Spinal cord (tissue), 10 donors: ENCODE results near the gene IL2RG. TPM values are rescaled to one million over a fixed set of nuclear protein-coding genes. Genes with fewer than 3 reads are reported as not detected.

Experiments
- DNase-seq, 6 donors: peaks; one replicate each; pipeline versions ENCODE4 v3.0.0 to v3.0.0-alpha.2; 2013 to 2015; ENCODE audit warnings: low spot score in 6 of 6, low read depth in 4 of 6
- H3K27ac ChIP-seq: one replicate; pipeline ENCODE4 v1.5.1; 2013; ENCODE audit warnings: low read depth, low read length, control low read depth
- H3K27me3 ChIP-seq: one replicate; pipeline ENCODE4 v1.6.1; 2013; ENCODE audit warnings: low read length; ENCODE audit not compliant: control insufficient read depth, insufficient read depth
- H3K36me3 ChIP-seq: one replicate; pipeline ENCODE4 v1.6.1; 2013; ENCODE audit warnings: low read length; ENCODE audit not compliant: control insufficient read depth, insufficient read depth
- H3K4me1 ChIP-seq: one replicate; pipeline ENCODE4 v1.6.1; 2013; ENCODE audit warnings: low read length; ENCODE audit not compliant: control insufficient read depth, insufficient read depth
- H3K4me3 ChIP-seq: one replicate; pipeline ENCODE4 v1.5.1; 2013; ENCODE audit warnings: low read depth, low read length, control low read depth
- H3K9me3 ChIP-seq: one replicate; pipeline ENCODE4 v1.6.1; 2013; ENCODE audit warnings: low read length; ENCODE audit not compliant: control insufficient read depth, insufficient read depth
- WGBS: methylation state at CpG from one replicate; pipeline ENCODE4 v1.1.5; 2013; ENCODE audit warnings: missing lambda C conversion rate; ENCODE audit not compliant: insufficient coverage; 5-methylcytosine and 5-hydroxymethylcytosine counted together
- polyA plus RNA-seq, 2 donors: library from polyadenylated mRNA; unstranded; fragments of 120-200 nt; gene quantifications; one replicate each; pipeline ENCODE4 v1.2.1, GENCODE V29; 2013; ENCODE audit not compliant: insufficient read length in 2 of 2
- total RNA-seq, 2 donors: library from RNA; depleted of rRNA in 1 of 2; stranded (reverse); fragments of 120-200 nt in 1 of 2; fragments of >200 nt in 1 of 2; gene quantifications; one replicate each; pipeline versions ENCODE4 v1.2.3 to v1.2.4, GENCODE V29; 2013 to 2014
- donor health status: healthy.

The IL2RG gene
- total and polyA plus RNA-seq, 4 donors: 0.22 to 4.5 (median 0.94) TPM

GRCh38 chrX:71099736-71100135, 11.6 kb downstream of the IL2RG start:
- Histone ChIP-seq H3K36me3 (peaks cover 9% of the 10 kb centered on the region), H3K9me3 (no peaks in the 10 kb centered on the region), H3K4me1 (peaks cover 22% of the 10 kb centered on the region), H3K27ac (no peak overlapping the region), H3K4me3 (no peak overlapping the region), H3K27me3 (no peaks in the 10 kb centered on the region)
- 42% methylated on average over 4 of the region's 4 CpGs for WGBS
- no peak for DNase-seq

- Histone ChIP-seq H3K27me3 (no peaks in the 10 kb centered on the region), H3K9me3 (no peaks in the 10 kb centered on the region), H3K4me1 (peaks cover 22% of the 10 kb centered on the region), H3K4me3 (no peak overlapping the region), H3K36me3 (peaks cover 9% of the 10 kb centered on the region), H3K27ac (no peak overlapping the region)
- WGBS: 38% methylated on average over 5 of the region's 5 CpGs
- DNase-seq: no peak
Observed at GRCh38 chrX:71098951-71099506, 12.3 kb downstream of the IL2RG start.

- no CpG with 5 or more reads among the region's 2 CpGs for WGBS
- H3K36me3 ChIP-seq: peaks cover 9% of the 10 kb centered on the region
- no peaks in the 10 kb centered on the region for H3K27me3 ChIP-seq
- DNase-seq: peak in 2 of 6 donors; percentile 8 to 38
- no peak overlapping the region for H3K4me3 ChIP-seq
- H3K27ac ChIP-seq: no peak overlapping the region
- H3K4me1 ChIP-seq: peaks cover 17% of the 10 kb centered on the region
- H3K9me3 ChIP-seq: no peaks in the 10 kb centered on the region
Observed at GRCh38 chrX:71098302-71098701, 13.1 kb downstream of the IL2RG start.

- Histone ChIP-seq H3K36me3 (peaks cover 9% of the 10 kb centered on the region), H3K9me3 (no peaks in the 10 kb centered on the region), H3K4me1 (peaks cover 11% of the 10 kb centered on the region)
Observed at GRCh38 chrX:71096760-71097032, 14.7 kb downstream of the IL2RG start.

GRCh38 chrX:71095981-71096759, 15.2 kb downstream of the IL2RG start:
- H3K36me3 ChIP-seq: peaks cover 5% of the 10 kb centered on the region
- DNase-seq: no peak
- no peaks in the 10 kb centered on the region for H3K27me3 ChIP-seq
- H3K27ac ChIP-seq: peak overlapping the region; percentile 53
- peaks cover 11% of the 10 kb centered on the region for H3K4me1 ChIP-seq
- WGBS: 14% methylated on average over 46 of the region's 46 CpGs
- H3K9me3 ChIP-seq: no peaks in the 10 kb centered on the region
- peak overlapping the region; percentile 62 for H3K4me3 ChIP-seq

More at GRCh38 chrX:71096760-71097032, 14.7 kb downstream of the IL2RG start:
- DNase-seq: no peak
- no peak overlapping the region for H3K27ac ChIP-seq
- peak overlapping the region; percentile 62 for H3K4me3 ChIP-seq
- 34% methylated on average over 8 of the region's 9 CpGs for WGBS
- H3K27me3 ChIP-seq: no peaks in the 10 kb centered on the region

- H3K9me3 ChIP-seq: no peaks in the 10 kb centered on the region
- H3K27me3 ChIP-seq: no peaks in the 10 kb centered on the region
- peak within 1 kb of the TSS; percentile 53 for H3K27ac ChIP-seq
- 3% methylated on average over 25 of the region's 29 CpGs for WGBS
- peak within 1 kb of the TSS; percentile 62 for H3K4me3 ChIP-seq
- peaks cover under 1% of the 10 kb centered on the region for H3K36me3 ChIP-seq
- H3K4me1 ChIP-seq: peaks cover 11% of the 10 kb centered on the region
- peak; percentile 58 to 96 (median 78) for DNase-seq
Observed at GRCh38 chrX:71095555-71095980, 15.8 kb downstream of the IL2RG start, which contains the start of gene FOXO4. Gene FOXO4 (plus strand): TSS chrX:71095851. CDS start chrX:71096529, 678 bp downstream.

- Histone ChIP-seq H3K4me3 (peak overlapping the region; percentile 62), H3K4me1 (peaks cover 11% of the 10 kb centered on the region), H3K9me3 (no peaks in the 10 kb centered on the region), H3K36me3 (no peaks in the 10 kb centered on the region), H3K27me3 (no peaks in the 10 kb centered on the region), H3K27ac (no peak overlapping the region)
- DNase-seq: no peak
- WGBS: 45% methylated on average over 4 of the region's 6 CpGs
Observed at GRCh38 chrX:71095033-71095432, 16.3 kb downstream of the IL2RG start.

GRCh38 chrX:71091263-71091662, 20.1 kb downstream of the IL2RG start:
- DNase-seq: no peak
- Histone ChIP-seq H3K9me3 (no peaks in the 10 kb centered on the region), H3K4me3 (no peak overlapping the region), H3K4me1 (peaks cover under 1% of the 10 kb centered on the region), H3K27me3 (no peaks in the 10 kb centered on the region), H3K27ac (no peak overlapping the region), H3K36me3 (no peaks in the 10 kb centered on the region)
- 62% methylated on average over 2 of the region's 5 CpGs for WGBS

GRCh38 chrX:71085900-71086299, 25.5 kb downstream of the IL2RG start:
- 69% methylated on average over 2 of the region's 4 CpGs for WGBS
- H3K27me3 ChIP-seq: no peaks in the 10 kb centered on the region
- DNase-seq: no peak
- no peaks in the 10 kb centered on the region for H3K36me3 ChIP-seq
- H3K27ac ChIP-seq: peak overlapping the region; percentile 25
- H3K4me1 ChIP-seq: no peaks in the 10 kb centered on the region
- no peak overlapping the region for H3K4me3 ChIP-seq
- H3K9me3 ChIP-seq: no peaks in the 10 kb centered on the region

- WGBS: 92% methylated on average over 4 of the region's 4 CpGs
- Histone ChIP-seq H3K4me3 (no peak overlapping the region), H3K27me3 (no peaks in the 10 kb centered on the region), H3K4me1 (no peaks in the 10 kb centered on the region), H3K27ac (no peak overlapping the region), H3K9me3 (no peaks in the 10 kb centered on the region), H3K36me3 (no peaks in the 10 kb centered on the region)
- no peak for DNase-seq
Observed at GRCh38 chrX:71082822-71083221, 28.6 kb downstream of the IL2RG start.
